Erythroblast (primary cell): ENCODE measurements around the gene NUDT22.

Source experiments
- DNase-seq, 2 experiments: peaks; one replicate each; lab custom pipeline; 2025; lab: John Stamatoyannopoulos, UW
- GATA1 ChIP-seq: IDR thresholded peaks from 2 replicates; pipeline ENCODE4 v1.6.1; 2011; ENCODE audit warnings: low read depth, mild to moderate bottlenecking, control low read depth, low read length, moderate library complexity
- POLR2A ChIP-seq: IDR thresholded peaks from 2 replicates; pipeline ENCODE4 v1.6.1; 2011; ENCODE audit warnings: mild to moderate bottlenecking, low read length

NUDT22 gene

DNA sequence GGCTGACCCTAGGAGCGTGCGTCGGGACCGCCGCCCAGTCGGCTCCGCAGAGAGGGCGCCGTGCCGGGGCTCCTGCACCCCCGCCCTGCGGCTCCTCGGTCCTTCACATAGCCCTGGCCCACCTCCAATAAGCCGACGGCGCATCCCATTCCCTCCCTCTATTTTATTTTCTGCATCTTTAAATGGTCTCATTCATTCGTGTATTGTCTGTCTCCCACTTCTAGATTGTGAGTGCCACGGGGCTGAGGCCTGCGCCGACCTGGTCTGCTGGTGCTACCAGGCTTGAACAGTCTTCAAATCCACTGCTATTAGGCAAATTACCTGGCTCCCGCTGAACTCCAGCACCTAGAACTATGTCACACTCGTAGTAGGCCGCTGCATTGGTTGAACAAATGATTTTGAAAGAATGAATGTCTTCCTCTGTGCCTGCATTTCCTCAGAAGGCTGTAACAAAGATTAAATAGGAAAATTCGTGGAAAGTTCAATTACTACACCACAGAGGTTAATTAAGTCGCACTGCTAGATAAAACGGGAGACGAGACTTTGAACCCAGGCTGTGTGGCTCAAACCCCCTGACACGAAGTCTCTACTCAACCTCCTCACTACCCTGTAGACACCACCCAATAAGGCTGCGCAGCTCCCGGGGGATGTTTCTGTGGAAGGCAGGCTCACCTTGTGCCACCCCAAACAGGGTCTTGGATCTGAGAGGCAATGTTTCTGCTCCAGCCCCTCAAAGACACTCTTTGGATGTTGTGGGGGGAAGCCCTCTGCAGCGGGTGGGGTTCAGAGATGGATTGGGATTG, 21.9 kb downstream of the NUDT22 start:
- no peak for TF ChIP-seq GATA1
- no peak for DNase-seq

DNA sequence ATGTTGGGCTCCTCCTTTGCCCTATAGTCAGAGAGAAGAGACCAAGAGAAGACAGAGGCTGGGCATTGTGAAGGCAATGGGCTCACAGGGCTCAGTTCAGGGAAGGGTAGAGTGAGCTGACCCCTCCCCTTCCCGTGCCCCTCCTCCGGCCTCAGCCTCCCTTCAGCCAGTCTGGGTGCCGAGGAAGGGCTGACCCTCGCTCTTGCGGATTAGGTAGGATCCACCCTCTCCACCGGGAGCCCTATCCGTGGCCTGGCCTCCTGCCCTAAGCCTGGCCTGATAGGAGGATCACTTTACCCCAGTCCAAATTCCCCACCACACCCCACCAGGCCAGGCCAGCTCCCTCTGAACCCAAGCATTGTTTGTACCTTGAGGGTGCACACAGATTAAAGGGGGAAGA, 22.5 kb downstream of the NUDT22 start:
- DNase-seq, result no peak
- TF ChIP-seq GATA1, result no peak
- TF ChIP-seq POLR2A, result no peak

DNA sequence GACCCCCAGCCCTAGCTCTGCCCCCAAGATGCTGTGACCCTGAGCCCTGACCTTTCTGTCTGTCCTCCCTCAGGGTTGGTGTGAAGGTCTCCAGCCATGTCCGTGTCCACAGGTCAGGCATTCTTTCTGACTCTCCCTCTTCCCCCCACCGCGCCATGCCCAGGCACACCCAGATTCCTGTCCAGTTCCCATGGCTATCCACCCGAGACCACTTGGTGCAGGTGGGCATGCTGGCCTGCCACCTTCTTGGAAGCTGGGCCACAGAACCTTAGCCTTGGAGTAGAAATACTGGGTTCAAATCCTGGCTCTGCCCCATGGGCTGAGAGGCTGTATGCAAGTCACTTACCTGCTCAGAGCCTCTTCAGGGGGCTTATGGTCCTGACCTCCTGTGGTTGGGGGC, 23.0 kb downstream of the NUDT22 start:
- no peak for TF ChIP-seq POLR2A
- TF ChIP-seq GATA1, result no peak
- DNase-seq, result no peak

DNA sequence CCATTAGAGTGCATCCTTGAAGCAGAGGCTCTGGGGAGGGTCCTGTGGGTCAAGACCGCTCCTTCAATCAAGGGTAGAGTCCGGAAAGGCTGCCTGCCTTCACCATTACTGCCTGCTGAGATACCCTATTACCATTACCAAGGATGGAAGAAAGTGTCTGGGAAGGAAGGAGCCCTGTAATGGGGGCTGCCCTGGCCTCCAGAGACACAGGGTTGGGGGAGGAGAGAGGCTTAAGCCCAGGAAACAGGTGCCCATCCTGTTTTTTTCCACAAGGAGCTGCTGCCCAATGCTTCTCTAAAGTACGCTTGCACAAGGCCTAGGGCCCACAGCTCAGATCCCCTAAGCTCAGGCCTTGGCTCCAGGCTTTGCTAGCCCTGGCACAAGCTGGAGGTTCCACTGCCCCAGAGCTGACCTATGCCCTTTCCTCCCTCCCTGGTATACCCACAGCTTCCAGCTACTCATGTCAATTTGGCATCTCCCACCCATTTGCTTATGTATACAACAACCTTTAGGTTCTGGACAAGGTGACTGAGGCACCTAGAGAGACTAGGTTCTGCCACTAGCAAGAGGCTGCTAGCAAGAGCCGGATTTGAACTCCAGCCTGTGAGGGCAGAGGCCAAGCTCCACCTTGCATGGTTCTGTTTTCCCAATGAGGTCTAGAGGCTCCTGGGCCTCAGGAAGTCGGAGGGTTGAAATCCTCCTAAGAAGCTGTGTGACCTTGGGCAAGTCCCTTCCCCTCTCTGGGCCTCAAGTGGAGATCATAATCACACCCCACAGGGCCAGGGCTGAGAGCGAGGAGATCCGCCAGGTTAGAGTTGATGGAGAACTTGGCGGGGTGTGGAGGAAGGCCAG, 23.7 kb downstream of the NUDT22 start:
- TF ChIP-seq POLR2A, result no peak
- TF ChIP-seq GATA1, result no peak
- DNase-seq, result peak; percentile 47 to 54

DNA sequence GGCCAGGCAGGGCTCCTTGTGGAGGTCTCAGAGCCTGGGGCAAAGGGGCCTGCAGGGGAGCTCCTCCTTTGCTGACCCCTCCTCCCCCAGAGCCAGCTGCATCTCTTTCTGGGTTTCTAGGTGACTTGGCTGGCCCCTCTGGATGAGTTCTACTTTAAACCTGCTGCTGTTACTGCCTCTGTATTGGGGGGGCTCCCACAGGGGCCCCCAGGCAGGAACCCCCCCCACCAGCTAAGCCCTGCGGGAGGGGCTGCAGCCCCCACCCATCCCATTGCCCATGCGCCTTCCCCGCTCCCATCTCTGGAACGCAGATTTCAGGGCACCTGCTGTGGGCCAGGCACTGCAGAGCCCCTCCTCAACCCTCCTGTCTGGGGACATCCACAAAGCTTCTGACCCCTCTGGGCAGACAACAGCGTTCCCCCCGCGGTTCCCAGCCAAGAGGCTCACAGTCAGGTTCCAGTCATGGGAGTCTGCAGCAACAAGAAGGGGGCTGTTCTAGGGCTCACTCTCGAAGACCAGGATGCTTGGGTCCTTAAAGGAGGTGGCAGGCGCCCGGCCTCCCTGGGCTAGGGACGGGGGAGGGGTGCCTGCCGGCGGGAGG, 24.4 kb downstream of the NUDT22 start:
- peak in 1 of 2 experiments; percentile 73 for DNase-seq
- TF ChIP-seq POLR2A, result no peak
- no peak for TF ChIP-seq GATA1

DNA sequence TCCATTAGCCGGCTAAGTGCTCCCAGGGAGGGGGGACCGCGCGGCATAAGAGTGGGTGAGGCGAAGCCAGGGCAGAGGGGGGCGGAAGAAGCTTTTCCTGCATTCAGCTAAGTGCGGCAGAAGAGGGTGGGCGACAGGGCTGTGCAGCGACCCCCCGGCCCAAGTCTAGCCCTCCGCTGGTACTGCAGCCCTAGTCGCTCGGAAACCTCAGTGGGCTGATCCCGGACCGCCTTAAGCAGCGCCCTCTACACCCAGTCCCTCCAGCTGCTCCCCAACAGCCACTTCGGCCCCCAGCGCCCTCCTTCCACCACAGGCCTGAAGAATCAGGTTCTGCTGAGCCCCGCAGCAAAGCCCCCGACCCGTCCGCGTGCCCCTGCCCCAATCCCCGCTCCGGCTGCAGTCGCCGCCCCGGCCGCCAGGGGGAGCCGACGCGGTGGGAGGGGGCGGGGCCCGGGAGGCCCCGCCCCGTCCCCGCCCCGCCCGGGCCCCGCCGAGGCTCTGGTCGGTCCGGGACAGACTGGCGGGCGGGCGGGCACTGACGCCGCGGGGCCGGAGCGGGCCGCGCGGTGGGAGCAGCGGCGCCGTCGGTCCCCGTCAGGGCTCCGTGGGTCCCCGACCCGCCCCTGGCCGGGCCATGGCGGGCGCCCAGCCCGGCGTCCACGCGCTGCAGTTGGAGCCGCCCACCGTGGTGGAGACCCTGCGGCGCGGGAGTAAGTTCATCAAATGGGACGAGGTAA, 25.1 kb downstream of the NUDT22 start, which contains the start of gene PLCB3:
Gene PLCB3, plus strand, starts transcription at position 515 of the 737 bp plus-strand sequence. Its CDS starts 120 bp downstream, at position 635.
- TF ChIP-seq GATA1, result no peak
- peak; percentile 53 for TF ChIP-seq POLR2A
- DNase-seq, result peak; percentile 72 to 85

DNA sequence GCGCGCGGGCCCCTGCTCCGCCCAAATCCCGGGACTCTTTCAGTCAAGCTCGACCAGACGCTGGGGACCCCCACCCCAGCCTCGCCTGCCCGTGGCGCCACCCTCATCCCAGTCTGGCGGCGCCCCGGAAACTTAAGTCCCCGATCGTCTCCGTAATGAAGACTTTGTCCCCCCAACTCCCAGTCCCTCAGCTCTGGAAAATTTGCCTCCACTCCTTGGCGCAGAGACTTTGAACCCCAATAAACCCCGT, 25.6 kb downstream of the NUDT22 start:
- DNase-seq, result no peak
- peak; percentile 15 for TF ChIP-seq POLR2A
- TF ChIP-seq GATA1, result no peak

DNA sequence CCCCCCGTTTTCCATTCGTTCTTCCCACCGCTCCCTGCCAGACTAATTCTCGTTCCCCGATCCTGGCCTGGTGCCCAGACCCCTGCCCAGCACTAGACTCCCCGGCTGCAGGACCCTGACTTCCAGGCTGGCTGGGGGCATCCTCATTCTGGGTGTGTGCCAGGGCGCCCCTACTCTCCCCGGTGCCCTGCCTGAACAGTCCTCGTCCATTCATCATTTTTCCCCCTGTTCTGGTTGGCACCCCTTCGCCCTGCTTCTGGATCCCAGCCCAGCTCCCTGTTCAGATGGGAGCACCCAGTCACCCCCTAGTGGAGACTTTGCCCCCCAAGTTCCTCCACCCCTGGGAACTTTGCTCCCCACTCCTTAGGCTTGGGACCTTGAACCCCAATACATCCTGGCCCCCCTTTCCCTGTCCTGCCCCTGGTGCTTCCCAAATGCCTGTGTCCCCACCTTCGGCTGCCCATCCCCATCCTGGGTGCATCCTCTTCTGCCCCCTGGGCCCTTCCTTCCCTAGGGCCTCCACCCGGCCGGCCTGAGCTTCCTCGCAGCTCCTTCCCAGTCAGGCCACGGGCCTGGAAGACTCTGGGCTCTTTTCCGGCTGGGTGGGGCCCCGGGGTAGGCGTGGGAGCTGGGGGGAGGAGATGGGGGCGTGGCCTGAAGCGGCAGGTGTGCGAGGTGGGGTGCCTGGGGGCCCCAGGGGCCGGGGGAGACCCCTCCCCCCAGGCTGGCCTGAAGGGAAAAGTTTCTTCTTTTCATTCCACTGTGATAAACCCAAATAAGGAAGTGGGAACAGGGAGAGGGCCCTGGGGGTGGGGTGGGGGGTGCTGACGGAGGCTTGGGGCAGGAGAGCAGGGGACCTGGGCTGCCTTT, 26.2 kb downstream of the NUDT22 start:
- DNase-seq, result peak; percentile 46 to 70
- no peak for TF ChIP-seq GATA1
- TF ChIP-seq POLR2A, result no peak

DNA sequence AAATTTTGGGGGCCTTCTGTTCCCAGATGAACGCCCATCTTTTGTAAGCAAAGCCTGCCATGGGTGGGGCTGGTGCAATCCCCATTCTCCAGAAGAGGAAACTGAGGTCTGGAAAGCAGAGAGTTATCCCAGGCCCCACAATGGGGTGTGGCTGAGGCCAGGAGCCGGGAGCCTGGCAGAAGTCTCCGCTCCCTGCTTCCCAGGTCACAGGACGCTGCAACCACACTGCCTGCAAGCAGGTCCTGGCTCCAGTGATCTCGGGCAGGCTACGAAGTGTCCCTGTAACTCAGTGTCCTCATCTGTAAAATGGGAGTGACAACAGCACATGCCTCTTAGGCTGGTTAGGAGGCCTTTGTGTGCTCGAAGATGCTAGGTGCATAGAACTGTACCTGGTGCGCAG, 27.0 kb downstream of the NUDT22 start:
- no peak for TF ChIP-seq GATA1
- no peak for TF ChIP-seq POLR2A
- DNase-seq, result no peak

DNA sequence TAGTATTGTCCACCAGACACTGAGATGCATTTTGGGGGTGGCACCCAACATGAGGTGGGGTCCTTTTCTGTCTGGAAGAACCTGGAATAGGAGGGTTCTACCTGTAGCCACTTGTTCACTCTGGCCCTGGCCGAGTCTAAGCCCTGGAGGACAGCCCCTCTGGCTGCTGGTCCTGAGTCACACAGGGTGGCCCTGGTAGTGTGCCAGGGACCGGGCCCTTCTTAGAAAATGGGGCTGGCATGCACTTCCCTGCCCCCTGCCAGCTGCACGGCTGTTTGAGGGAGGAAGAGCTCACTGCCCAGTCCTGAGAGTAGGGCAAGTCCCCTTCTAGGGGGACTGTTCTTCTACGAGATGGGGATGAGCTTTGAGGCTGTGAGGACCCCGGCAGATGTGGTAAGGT, 27.4 kb downstream of the NUDT22 start:
- DNase-seq, result no peak
- TF ChIP-seq POLR2A (no peak), GATA1 (no peak)

DNA sequence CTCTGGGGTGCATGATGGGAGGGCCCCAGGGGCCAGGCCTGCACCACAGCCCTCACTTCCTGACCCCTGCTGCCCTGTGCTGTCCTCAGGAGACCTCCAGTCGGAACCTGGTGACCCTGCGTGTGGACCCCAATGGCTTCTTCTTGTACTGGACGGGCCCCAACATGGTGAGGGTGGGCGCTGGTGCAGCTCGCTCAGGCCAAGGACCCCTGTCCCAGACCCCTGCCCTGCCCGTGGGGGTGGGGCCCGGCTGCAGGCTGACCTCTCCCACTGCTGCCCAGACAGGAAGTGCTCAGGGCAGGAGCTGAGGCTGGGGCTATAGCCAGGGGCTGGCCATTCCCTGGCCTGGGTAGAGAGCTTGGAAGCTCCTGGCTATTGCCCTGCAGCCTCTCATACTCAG, 28.3 kb downstream of the NUDT22 start:
- DNase-seq, result no peak
- TF ChIP-seq POLR2A, result no peak
- no peak for TF ChIP-seq GATA1
